Mesenchymal stem cell (in vitro differentiated cells and primary cell): ENCODE data around the gene CPNE4.

Experiments used
- DNase-seq: peaks from one replicate; pipeline ENCODE4 v3.0.0-alpha.2; 2013
- H2AFZ ChIP-seq: one replicate; pipeline ENCODE4 v1.6.1; 2013; ENCODE audit warnings: low read depth, mild to moderate bottlenecking, control low read depth, inconsistent platforms, low read length, moderate library complexity
- H2AK5ac ChIP-seq: 2 replicates; pipeline ENCODE4 v1.6.1; 2013; ENCODE audit warnings: low read length, moderate library complexity, mild to moderate bottlenecking, inconsistent platforms; ENCODE audit not compliant: severe bottlenecking
- H2BK120ac ChIP-seq: one replicate; pipeline ENCODE4 v1.6.1; 2013; ENCODE audit warnings: low read depth, mild to moderate bottlenecking, inconsistent platforms, low read length, moderate library complexity
- H2BK12ac ChIP-seq, 2 experiments: one replicate each; pipeline ENCODE4 v1.6.1; 2013; ENCODE audit warnings: inconsistent platforms in 2 of 2, low read length in 2 of 2, mild to moderate bottlenecking in 2 of 2, moderate library complexity in 2 of 2, control low read depth in 1 of 2
- H2BK15ac ChIP-seq: one replicate; pipeline ENCODE4 v1.6.1; 2013; ENCODE audit warnings: mild to moderate bottlenecking, low read depth, inconsistent platforms; ENCODE audit not compliant: poor library complexity, severe bottlenecking
- H2BK5ac ChIP-seq: 2 replicates; pipeline ENCODE4 v1.6.1; 2013; ENCODE audit warnings: low read depth, mild to moderate bottlenecking, low read length, control low read depth, inconsistent platforms; ENCODE audit not compliant: poor library complexity, severe bottlenecking
- H3K14ac ChIP-seq, 2 experiments: one replicate each; pipeline ENCODE4 v1.6.1; 2013; ENCODE audit warnings: inconsistent platforms in 2 of 2, low read length in 2 of 2, control low read depth in 1 of 2, mild to moderate bottlenecking in 1 of 2, moderate library complexity in 1 of 2
- H3K18ac ChIP-seq, 2 experiments: one replicate each; pipeline ENCODE4 v1.6.1; 2013; ENCODE audit warnings: inconsistent platforms in 2 of 2, low read length in 2 of 2, control low read depth in 1 of 2, low read depth in 1 of 2, mild to moderate bottlenecking in 1 of 2
- H3K23ac ChIP-seq, 2 experiments: one replicate each; pipeline ENCODE4 v1.6.1; 2013; ENCODE audit warnings: inconsistent platforms in 2 of 2, low read length in 2 of 2, mild to moderate bottlenecking in 2 of 2, moderate library complexity in 2 of 2, control low read depth in 1 of 2
- H3K27ac ChIP-seq: 2 replicates; pipeline ENCODE4 v1.5.1; 2013; ENCODE audit warnings: mild to moderate bottlenecking, moderate library complexity, low read length, control low read depth, inconsistent platforms; ENCODE audit not compliant: poor library complexity, severe bottlenecking
- H3K27me3 ChIP-seq, 2 experiments: 2 replicates each; pipeline versions ENCODE4 v1.6.1 to v1.7.0; 2013; ENCODE audit warnings: low read length in 2 of 2, mild to moderate bottlenecking in 2 of 2, moderate library complexity in 2 of 2, control low read depth in 1 of 2, inconsistent platforms in 1 of 2; ENCODE audit not compliant: control insufficient read depth in 1 of 2, insufficient read depth in 1 of 2
- H3K36me3 ChIP-seq, 2 experiments: 2 replicates each; pipeline versions ENCODE4 v1.6.1 to v1.7.0; 2013; ENCODE audit warnings: low read length in 2 of 2, control low read depth in 1 of 2, inconsistent platforms in 1 of 2, low read depth in 1 of 2, mild to moderate bottlenecking in 1 of 2; ENCODE audit not compliant: insufficient read depth in 2 of 2, control insufficient read depth in 1 of 2
- H3K4ac ChIP-seq, 2 experiments: one replicate each; pipeline ENCODE4 v1.6.1; 2013; ENCODE audit warnings: inconsistent platforms in 2 of 2, low read length in 2 of 2, mild to moderate bottlenecking in 2 of 2, moderate library complexity in 2 of 2, control low read depth in 1 of 2, low read depth in 1 of 2
- H3K4me1 ChIP-seq: 2 replicates; pipeline ENCODE4 v1.6.1; 2013; ENCODE audit warnings: low read depth, low read length, control low read depth; ENCODE audit not compliant: control insufficient read depth, insufficient read depth
- H3K4me2 ChIP-seq: 2 replicates; pipeline ENCODE4 v1.6.1; 2013; ENCODE audit warnings: low read length, mild to moderate bottlenecking, inconsistent platforms; ENCODE audit not compliant: poor library complexity, severe bottlenecking
- H3K4me3 ChIP-seq, 2 experiments: 2 replicates each; pipeline versions ENCODE4 v1.5.1 to v1.7.0; 2013; ENCODE audit warnings: low read length in 2 of 2, mild to moderate bottlenecking in 2 of 2, control low read depth in 1 of 2, low read depth in 1 of 2; ENCODE audit not compliant: insufficient read depth in 1 of 2
- H3K79me1 ChIP-seq: replicated peaks from 2 replicates; pipeline ENCODE4 v1.6.1; 2013; ENCODE audit warnings: mild to moderate bottlenecking, control low read depth, low read length, inconsistent platforms; ENCODE audit not compliant: poor library complexity, severe bottlenecking
- H3K9ac ChIP-seq: 2 replicates; pipeline ENCODE4 v1.7.0; 2013; ENCODE audit warnings: mild to moderate bottlenecking, low read length, moderate library complexity
- H3K9me3 ChIP-seq: 2 replicates; pipeline ENCODE4 v1.7.0; 2013; ENCODE audit warnings: mild to moderate bottlenecking, low read length; ENCODE audit not compliant: control insufficient read depth
- H4K8ac ChIP-seq: one replicate; pipeline ENCODE4 v1.6.1; 2013; ENCODE audit warnings: inconsistent platforms, mild to moderate bottlenecking, low read length, moderate library complexity
- H4K91ac ChIP-seq: one replicate; pipeline ENCODE4 v1.6.1; 2013; ENCODE audit warnings: mild to moderate bottlenecking, low read length, inconsistent platforms
- WGBS: methylation state at CpG from one replicate; pipeline ENCODE4 v1.1.7; 2013; ENCODE audit warnings: mixed read lengths; 5-methylcytosine and 5-hydroxymethylcytosine counted together

The CPNE4 gene

GRCh38 chr3:131725414-131725813 is 309.4 kb downstream of the CPNE4 start:
- Histone ChIP-seq H3K14ac (no peak overlapping the region), H3K4ac (no peak overlapping the region), H3K4me1 (no peaks in the 10 kb centered on the region), H3K27ac (no peak overlapping the region), H3K9me3 (no peaks in the 10 kb centered on the region), H3K4me3 (no peak overlapping the region), H3K36me3 (no peaks in the 10 kb centered on the region), H2BK15ac (no peak overlapping the region), H4K91ac (no peak overlapping the region), H4K8ac (no peak overlapping the region), H3K4me2 (no peak overlapping the region), H3K79me1 (no peaks in the 10 kb centered on the region), H2AFZ (no peak overlapping the region), H3K27me3 (no peaks in the 10 kb centered on the region), H3K23ac (no peak overlapping the region), H3K18ac (no peak overlapping the region), H2BK120ac (no peak overlapping the region), H2AK5ac (no peak overlapping the region), H2BK5ac (no peak overlapping the region), H3K9ac (no peak overlapping the region), H2BK12ac (no peak overlapping the region)
- DNase-seq, result no peak

GRCh38 chr3:131723343-131723742 is 311.5 kb downstream of the CPNE4 start:
- no peak overlapping the region for H2BK15ac ChIP-seq
- no peak overlapping the region for H4K91ac ChIP-seq
- no peaks in the 10 kb centered on the region for H3K9me3 ChIP-seq
- H3K4me3 ChIP-seq, result no peak overlapping the region
- no peak overlapping the region for H2AK5ac ChIP-seq
- no peak overlapping the region for H2BK5ac ChIP-seq
- H3K14ac ChIP-seq, result peak overlapping the region in 1 of 2 experiments; percentile 26
- no peak overlapping the region for H3K4ac ChIP-seq
- H3K4me1 ChIP-seq, result no peaks in the 10 kb centered on the region
- H3K27me3 ChIP-seq, result no peaks in the 10 kb centered on the region
- H2BK12ac ChIP-seq, result no peak overlapping the region
- WGBS, result 25% methylated on average over 1 of the region's 5 CpGs
- no peak for DNase-seq
- H3K9ac ChIP-seq, result no peak overlapping the region
- H3K23ac ChIP-seq, result no peak overlapping the region
- H2BK120ac ChIP-seq, result no peak overlapping the region
- no peak overlapping the region for H4K8ac ChIP-seq
- no peaks in the 10 kb centered on the region for H3K79me1 ChIP-seq
- no peak overlapping the region for H3K4me2 ChIP-seq
- no peak overlapping the region for H2AFZ ChIP-seq
- H3K18ac ChIP-seq, result no peak overlapping the region
- H3K36me3 ChIP-seq, result no peaks in the 10 kb centered on the region
- no peak overlapping the region for H3K27ac ChIP-seq

- Histone ChIP-seq H3K9me3 (no peaks in the 10 kb centered on the region), H2AFZ (no peak overlapping the region), H2AK5ac (no peak overlapping the region), H4K8ac (no peak overlapping the region), H2BK12ac (no peak overlapping the region), H4K91ac (no peak overlapping the region), H3K9ac (no peak overlapping the region), H3K4me3 (no peak overlapping the region), H3K4ac (no peak overlapping the region), H3K36me3 (no peaks in the 10 kb centered on the region), H3K79me1 (no peaks in the 10 kb centered on the region), H3K27ac (no peak overlapping the region), H3K4me1 (no peaks in the 10 kb centered on the region), H3K23ac (no peak overlapping the region), H3K14ac (no peak overlapping the region), H2BK5ac (no peak overlapping the region), H3K27me3 (no peaks in the 10 kb centered on the region), H2BK15ac (no peak overlapping the region), H2BK120ac (no peak overlapping the region), H3K18ac (no peak overlapping the region), H3K4me2 (no peak overlapping the region)
- DNase-seq, result no peak
- WGBS, result 57% methylated on average over 7 of the region's 7 CpGs
Observed at GRCh38 chr3:131717493-131717892, 317.3 kb downstream of the CPNE4 start.

GRCh38 chr3:131716943-131717342 is 317.9 kb downstream of the CPNE4 start:
- H2AK5ac ChIP-seq, result no peak overlapping the region
- H3K9ac ChIP-seq, result no peak overlapping the region
- H3K36me3 ChIP-seq, result no peaks in the 10 kb centered on the region
- H4K8ac ChIP-seq, result no peak overlapping the region
- no peak overlapping the region for H3K18ac ChIP-seq
- H3K4me1 ChIP-seq, result no peaks in the 10 kb centered on the region
- H2BK120ac ChIP-seq, result no peak overlapping the region
- no peaks in the 10 kb centered on the region for H3K79me1 ChIP-seq
- no peak overlapping the region for H2BK12ac ChIP-seq
- H2AFZ ChIP-seq, result no peak overlapping the region
- no peak overlapping the region for H4K91ac ChIP-seq
- H2BK15ac ChIP-seq, result no peak overlapping the region
- no peak overlapping the region for H3K4ac ChIP-seq
- H3K27me3 ChIP-seq, result no peaks in the 10 kb centered on the region
- H3K9me3 ChIP-seq, result no peaks in the 10 kb centered on the region
- WGBS, result 95% methylated on average over 2 of the region's 4 CpGs
- no peak overlapping the region for H3K23ac ChIP-seq
- H3K27ac ChIP-seq, result no peak overlapping the region
- H3K4me3 ChIP-seq, result no peak overlapping the region
- DNase-seq, result no peak
- H2BK5ac ChIP-seq, result no peak overlapping the region
- no peak overlapping the region for H3K4me2 ChIP-seq
- no peak overlapping the region for H3K14ac ChIP-seq
